H1 (cell line): ENCODE results near the gene MOB1B. TPM values are rescaled to one million over a fixed set of nuclear protein-coding genes. Genes with fewer than 3 reads are reported as not detected.
"Not testable (repeated sequence)": the region's sequence is repeated elsewhere in the genome, so short reads cannot be mapped to it uniquely, and the experiment has no call there.

Source experiments
- CTCF ChIA-PET: fragments of 300-600 bp; sonication (Branson Sonifier 250); formaldehyde crosslinking; loops from one replicate; lab custom pipeline; 2021; ENCODE audit not compliant: partially characterized antibody; lab: Charles Lee
- POLR2A ChIA-PET: fragments of 300-600 bp; sonication (Branson Sonifier 250); formaldehyde crosslinking; loops from one replicate; lab custom pipeline; 2021; ENCODE audit warnings: inconsistent platforms; ENCODE audit not compliant: partially characterized antibody; lab: Charles Lee
- DNase-seq, 2 experiments: peaks; one replicate each; pipeline versions ENCODE4 v3.0.0 to v3.0.0-alpha.2; 2010 to 2022; ENCODE audit warnings: low spot score in 2 of 2, low read depth in 1 of 2, mixed read lengths in 1 of 2
- FAIRE-seq: peaks from 2 replicates; lab custom pipeline; 2011; peaks lifted over from hg19 to GRCh38; lab: Jason Lieb, UNC
- H2AFZ ChIP-seq: 2 replicates; pipeline ENCODE4 v1.8.1; 2012; ENCODE audit warnings: low read length, inconsistent platforms
- H2AK5ac ChIP-seq: 2 replicates; pipeline ENCODE4 v1.6.1; 2013; ENCODE audit warnings: low read depth, low read length
- H2BK120ac ChIP-seq: replicated peaks from 2 replicates; pipeline ENCODE3; 2013; ENCODE audit warnings: low read depth, low read length, inconsistent platforms
- H2BK12ac ChIP-seq: 2 replicates; pipeline ENCODE4 v1.6.1; 2013; ENCODE audit warnings: low read depth, low read length
- H2BK15ac ChIP-seq: 2 replicates; pipeline ENCODE4 v1.6.1; 2013; ENCODE audit warnings: low read length
- H2BK20ac ChIP-seq: 2 replicates; pipeline ENCODE4 v1.6.1; 2013; ENCODE audit warnings: low read length
- H2BK5ac ChIP-seq: 2 replicates; pipeline ENCODE4 v1.6.1; 2013; ENCODE audit warnings: low read depth, low read length
- H3K14ac ChIP-seq: 2 replicates; pipeline ENCODE4 v1.6.1; 2013; ENCODE audit warnings: inconsistent platforms; ENCODE audit not compliant: insufficient read length
- H3K18ac ChIP-seq: 2 replicates; pipeline ENCODE4 v1.6.1; 2013; ENCODE audit warnings: low read length; ENCODE audit errors: extremely low read depth
- H3K23ac ChIP-seq: 2 replicates; pipeline ENCODE4 v1.6.1; 2013; ENCODE audit warnings: inconsistent platforms; ENCODE audit not compliant: insufficient read length
- H3K23me2 ChIP-seq: 2 replicates; pipeline ENCODE4 v1.6.1; 2013; ENCODE audit warnings: low read depth, low read length
- H3K27ac ChIP-seq: 2 replicates; pipeline ENCODE4 v1.6.1; 2011; ENCODE audit warnings: low read depth, low read length, inconsistent platforms
- H3K27me3 ChIP-seq, 4 experiments: replicated peaks in 1 of 4; 1 replicate in 1 of 4; 2 replicates in 3 of 4; pipeline versions ENCODE4 v1.6.1 to v1.8.1; 2011 to 2013; ENCODE audit warnings: low read length in 3 of 4, mild to moderate bottlenecking in 3 of 4, inconsistent platforms in 2 of 4, mixed read lengths in 2 of 4, moderate library complexity in 1 of 4; ENCODE audit not compliant: control insufficient read depth in 3 of 4, insufficient read depth in 3 of 4; ENCODE audit errors: extremely low read depth in 1 of 4
- H3K36me3 ChIP-seq, 4 experiments: 2 replicates each; pipeline versions ENCODE4 v1.6.1 to v1.8.1; 2011 to 2013; ENCODE audit warnings: mild to moderate bottlenecking in 4 of 4, low read length in 3 of 4, moderate library complexity in 2 of 4, control low read depth in 1 of 4, inconsistent platforms in 1 of 4; ENCODE audit not compliant: insufficient read depth in 4 of 4, control insufficient read depth in 2 of 4
- H3K4ac ChIP-seq: replicated peaks from 2 replicates; pipeline ENCODE3; 2013; ENCODE audit warnings: low read length, low read depth, mixed read lengths, inconsistent platforms; ENCODE audit not compliant: insufficient read length
- H3K4me1 ChIP-seq, 4 experiments: replicated peaks in 1 of 4; 1 replicate in 1 of 4; 2 replicates in 3 of 4; pipeline versions ENCODE4 v1.6.1 to v1.8.1; 2011 to 2013; ENCODE audit warnings: low read length in 3 of 4, inconsistent platforms in 2 of 4, mixed read lengths in 1 of 4; ENCODE audit not compliant: insufficient read depth in 4 of 4, control insufficient read depth in 3 of 4
- H3K4me2 ChIP-seq, 2 experiments: 2 replicates each; pipeline versions ENCODE4 v1.6.1 to v1.8.1; 2011 to 2013; ENCODE audit warnings: low read depth in 2 of 2, low read length in 2 of 2, control low read depth in 1 of 2, inconsistent platforms in 1 of 2, mild to moderate bottlenecking in 1 of 2; ENCODE audit not compliant: insufficient read depth in 1 of 2
- H3K4me3 ChIP-seq, 4 experiments: fragments of 200-600, 300-600 bp in 1 of 4; sonication (generic), shearing (Covaris generic), sonication (Bioruptor Twin) in 1 of 4; 2 replicates each; pipeline versions ENCODE4 v1.5.1 to v1.8.1; 2011 to 2016; ENCODE audit warnings: low read length in 4 of 4, low read depth in 3 of 4, control low read depth in 2 of 4, inconsistent platforms in 2 of 4, mild to moderate bottlenecking in 2 of 4, mixed read lengths in 1 of 4, moderate library complexity in 1 of 4; ENCODE audit not compliant: insufficient read depth in 2 of 4; ENCODE audit errors: extremely low read depth in 1 of 4
- H3K56ac ChIP-seq: replicated peaks from 2 replicates; pipeline ENCODE3; 2013; ENCODE audit warnings: low read depth, mild to moderate bottlenecking, mixed read lengths, low read length, inconsistent platforms; ENCODE audit not compliant: insufficient read length
- H3K79me1 ChIP-seq: 2 replicates; pipeline ENCODE4 v1.6.1; 2013; ENCODE audit warnings: low read depth, low read length, control low read depth
- H3K79me2 ChIP-seq, 2 experiments: 2 replicates each; pipeline versions ENCODE4 v1.6.1 to v1.8.1; 2012 to 2013; ENCODE audit warnings: low read length in 2 of 2, mild to moderate bottlenecking in 2 of 2, inconsistent platforms in 1 of 2; ENCODE audit not compliant: insufficient read depth in 2 of 2, control insufficient read depth in 1 of 2
- H3K9ac ChIP-seq, 4 experiments: replicated peaks in 1 of 4; 1 replicate in 1 of 4; 2 replicates in 3 of 4; pipeline versions ENCODE4 v1.6.1 to v1.8.1; 2011 to 2013; ENCODE audit warnings: low read depth in 3 of 4, low read length in 3 of 4, control low read depth in 2 of 4, mild to moderate bottlenecking in 2 of 4, moderate library complexity in 2 of 4, inconsistent platforms in 1 of 4; ENCODE audit errors: extremely low read depth in 1 of 4
- H3K9me3 ChIP-seq, 2 experiments: 2 replicates each; pipeline versions ENCODE4 v1.6.1 to v1.8.1; 2012 to 2013; ENCODE audit warnings: mild to moderate bottlenecking in 2 of 2, moderate library complexity in 2 of 2, control low read depth in 1 of 2, inconsistent platforms in 1 of 2, low read depth in 1 of 2, low read length in 1 of 2, mixed read lengths in 1 of 2; ENCODE audit not compliant: insufficient read depth in 2 of 2
- H4K20me1 ChIP-seq, 2 experiments: replicated peaks in 1 of 2; 2 replicates each; pipeline versions ENCODE3 to v1.8.1; 2011 to 2013; ENCODE audit warnings: inconsistent platforms in 2 of 2, low read length in 2 of 2, mild to moderate bottlenecking in 1 of 2; ENCODE audit not compliant: insufficient read depth in 2 of 2, control insufficient read depth in 1 of 2
- H4K5ac ChIP-seq: 2 replicates; pipeline ENCODE4 v1.6.1; 2013; ENCODE audit warnings: low read length, low read depth, mixed read lengths, inconsistent platforms; ENCODE audit not compliant: insufficient read length
- H4K8ac ChIP-seq: 2 replicates; pipeline ENCODE4 v1.8.0; 2013; ENCODE audit warnings: mild to moderate bottlenecking, moderate library complexity, low read length, inconsistent platforms; ENCODE audit not compliant: insufficient read depth; ENCODE audit errors: extremely low read depth
- H4K91ac ChIP-seq: replicated peaks from 2 replicates; pipeline ENCODE3; 2013; ENCODE audit warnings: low read length, mixed read lengths, inconsistent platforms; ENCODE audit not compliant: insufficient read length
- GABPA ChIP-seq: IDR thresholded peaks from 2 replicates; pipeline ENCODE4 v1.6.1; 2011; ENCODE audit warnings: mild to moderate bottlenecking, low read length, moderate library complexity, borderline replicate concordance; ENCODE audit not compliant: insufficient read depth
- WGBS, 2 experiments: shearing (Covaris generic) in 1 of 2; methylation state at CpG; one replicate each; pipeline versions ENCODE4 v1.1.6 to v1.1.7; 2013 to 2015; ENCODE audit warnings: low lambda C conversion rate in 2 of 2, mixed read lengths in 2 of 2, inconsistent platforms in 1 of 2, low coverage in 1 of 2, missing lambda C conversion rate in 1 of 2; ENCODE audit not compliant: insufficient replicate concordance in 2 of 2, insufficient coverage in 1 of 2, insufficient read length in 1 of 2; ENCODE audit errors: extremely low coverage in 1 of 2, missing lambda C conversion rate in 1 of 2; 5-methylcytosine and 5-hydroxymethylcytosine counted together
- polyA plus RNA-seq, 7 experiments: library from polyadenylated mRNA; depleted of rRNA in 3 of 7; stranded (reverse) in 5 of 7; unstranded in 2 of 7; fragments of >200 nt in 5 of 7; fragments of 200-250 nt in 2 of 7; gene quantifications; 1 replicate in 5 of 7; 2 replicates in 1 of 7; 4 replicates in 1 of 7; pipeline versions ENCODE4 v1.2.1 to v1.2.3, GENCODE V29; 2011 to 2013; ENCODE audit warnings: missing spikeins in 2 of 7, mixed read lengths in 2 of 7
- total RNA-seq: library from RNA; stranded (reverse); fragmentation: NEBNext Ultra II Directional; extraction: Animal tissue kit (Norgen Biotek cat#: 25700); gene quantifications from 2 replicates; pipeline ENCODE4 v1.2.1, GENCODE V29; 2021

The MOB1B gene
- total and polyA plus RNA-seq, 2 of the 8 experiments (the other 6 are each of a cell fraction or from before 2014, with no cell fraction given), result 3.8 to 33.5 TPM

GRCh38 chr4:71029504-71029903 lies 127.3 kb downstream of the MOB1B start:
- Histone ChIP-seq H3K23me2 (no peaks in the 10 kb centered on the region), H2BK12ac (no peak overlapping the region), H3K18ac (no peak overlapping the region), H4K20me1 (no peaks in the 10 kb centered on the region), H3K79me2 (no peaks in the 10 kb centered on the region), H3K4me3 (0 out of 8 replicates have a peak overlapping the region, but pooled peaks of 1 of the 4 experiments have one; percentile 8), H4K8ac (no peak overlapping the region), H3K27me3 (no peaks in the 10 kb centered on the region), H3K4ac (no peak overlapping the region), H3K4me1 (no peaks in the 10 kb centered on the region; a peak in 1 of 7 replicates), H3K9me3 (no peaks in the 10 kb centered on the region), H3K79me1 (no peaks in the 10 kb centered on the region), H3K36me3 (peaks cover 0 to 42% (median 4%) of the 10 kb centered on the region in 4 experiments; a peak in 5 of 8 replicates), H2BK20ac (no peak overlapping the region), H4K91ac (no peak overlapping the region), H3K56ac (no peak overlapping the region), H4K5ac (no peak overlapping the region), H2BK5ac (no peak overlapping the region), H2AK5ac (no peak overlapping the region), H3K23ac (no peak overlapping the region), H3K27ac (no peak overlapping the region), H3K14ac (no peak overlapping the region), H2BK15ac (no peak overlapping the region)
- DNase-seq (no peak), FAIRE-seq (no peak)
- POLR2A ChIA-PET, result no interaction called here
- 18% methylated on average over 1 of the region's 1 CpG; no CpG with 5 or more reads in 1 of the 2 experiments for WGBS, 2 experiments
- TF ChIP-seq GABPA, result no peak
- TF ChIP-seq, all 59 proteins: peak for 0
- no peak overlapping the region for H2BK120ac ChIP-seq
- H3K9ac ChIP-seq, result no peak overlapping the region
- CTCF ChIA-PET, result no interaction called here
- peak overlapping the region in 1 of 2 experiments; percentile 42; a peak in 1 of 4 replicates for H3K4me2 ChIP-seq
- no peak overlapping the region for H2AFZ ChIP-seq

GRCh38 chr4:71032106-71032505 lies 129.9 kb downstream of the MOB1B start:
- H3K79me2 ChIP-seq, H2BK20ac ChIP-seq, H4K5ac ChIP-seq, CTCF ChIA-PET, H3K56ac ChIP-seq, FAIRE-seq, H3K4me2 ChIP-seq, H2AFZ ChIP-seq, H3K27ac ChIP-seq, H3K9ac ChIP-seq, H3K79me1 ChIP-seq, H3K4me3 ChIP-seq, H4K91ac ChIP-seq, DNase-seq, H4K8ac ChIP-seq, H3K4ac ChIP-seq, H2BK5ac ChIP-seq, H3K9me3 ChIP-seq, H3K18ac ChIP-seq, POLR2A ChIA-PET, H3K27me3 ChIP-seq, H2BK15ac ChIP-seq, H3K23ac ChIP-seq, H3K23me2 ChIP-seq, H2BK120ac ChIP-seq, H2BK12ac ChIP-seq, H3K14ac ChIP-seq, H3K4me1 ChIP-seq, H4K20me1 ChIP-seq, H2AK5ac ChIP-seq: not testable (repeated sequence)
- WGBS, 2 experiments, result 94% methylated on average over 7 of the region's 10 CpGs; no CpG with 5 or more reads in 1 of the 2 experiments
- peaks cover 0 to 29% (median 2%) of the 10 kb centered on the region in 4 experiments; a peak in 5 of 8 replicates for H3K36me3 ChIP-seq
